CD4-positive, alpha-beta T cell treated with Interleukin-21 for 1 hour (primary cell): Measurements from ENCODE around the gene ANO3.

ENCODE experiments used
- DNase-seq: peaks from one replicate; pipeline ENCODE4 v3.0.0-alpha.2; 2020

The ANO3 gene

GRCh38 chr11:26649884-26650283 lies 318.0 kb downstream of the ANO3 start:
- no peak for DNase-seq

DNA sequence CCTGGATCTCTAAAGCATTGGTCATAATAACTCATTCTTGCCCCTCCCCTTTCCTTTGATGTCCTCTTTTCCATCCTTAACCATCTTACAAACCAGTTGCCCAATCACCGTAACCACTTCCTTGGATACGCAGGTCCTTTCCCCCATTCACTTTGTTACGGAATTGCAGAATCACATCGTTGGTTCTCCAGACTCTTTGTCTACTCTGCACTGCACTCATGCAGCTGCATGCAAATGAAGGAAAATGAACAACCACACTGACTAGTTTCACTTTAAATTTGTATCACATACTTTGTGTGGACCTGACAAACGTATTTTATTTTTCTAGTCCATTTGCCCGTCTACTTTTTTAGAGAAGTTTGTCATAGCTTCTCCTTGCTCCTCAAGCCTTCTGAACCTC lies 320.0 kb downstream of the ANO3 start:
- no peak for DNase-seq

GRCh38 chr11:26655287-26655686 lies 323.4 kb downstream of the ANO3 start:
- no peak for DNase-seq

DNA sequence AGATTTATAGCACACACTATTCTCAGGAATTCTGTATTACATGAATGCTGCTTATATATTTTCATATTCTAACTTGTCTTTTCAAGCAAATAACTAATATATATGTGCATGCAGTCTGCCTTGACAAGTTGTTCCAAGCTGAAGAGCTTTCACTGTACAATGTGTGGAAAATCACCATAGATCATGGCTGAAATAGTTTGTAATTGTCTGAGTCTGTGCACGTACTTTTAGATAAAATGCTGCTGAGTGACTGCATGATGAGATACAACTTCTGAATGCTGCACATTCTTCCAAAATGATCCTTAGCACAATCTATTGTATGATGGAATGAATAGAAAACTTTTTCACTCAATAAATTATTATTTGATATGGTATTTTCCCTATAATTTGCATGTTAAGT lies 331.0 kb downstream of the ANO3 start:
- no peak for DNase-seq

DNA sequence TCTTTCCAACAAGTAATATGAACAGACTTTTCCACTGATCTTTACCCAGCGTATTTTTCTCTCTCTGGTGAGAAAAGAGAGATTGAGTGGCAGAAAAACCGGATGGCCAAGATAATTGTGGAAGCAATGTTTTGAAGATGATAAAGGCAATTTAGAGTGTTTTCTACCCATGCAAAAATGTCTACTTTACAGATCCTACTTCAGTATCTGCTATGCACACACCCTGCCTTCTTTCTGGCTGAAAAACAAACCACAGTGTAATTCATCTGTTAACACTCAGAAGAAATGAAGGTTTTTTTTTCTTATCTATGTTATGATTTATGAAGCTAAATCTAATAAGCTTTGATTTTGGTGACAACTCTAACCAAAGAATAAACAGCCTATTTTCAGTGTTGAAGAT lies 333.1 kb downstream of the ANO3 start:
- DNase-seq, result no peak

- DNase-seq, result no peak
These were observed 334.0 kb downstream of the ANO3 start for GRCh38 chr11:26665946-26666345.

- no peak for DNase-seq
These were observed 343.5 kb downstream of the ANO3 start for GRCh38 chr11:26675233-26675928.

DNA sequence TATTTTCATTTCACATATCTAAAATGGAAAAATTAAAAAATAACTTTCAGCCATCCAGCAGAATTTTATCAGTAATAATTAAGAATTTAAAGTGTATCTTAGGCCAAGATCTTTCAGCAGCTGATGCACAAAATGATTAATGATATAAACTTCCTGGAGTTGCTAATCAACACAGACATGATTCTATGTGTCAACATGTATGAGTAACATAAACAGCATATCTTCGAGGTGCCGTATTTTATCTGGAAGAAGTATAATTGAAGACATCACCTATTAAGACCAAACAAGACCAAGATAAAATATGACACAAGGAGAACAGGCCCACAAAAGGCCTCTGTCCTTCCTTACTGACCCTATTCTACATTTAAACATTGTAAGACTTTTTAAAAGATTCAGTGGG lies 344.7 kb downstream of the ANO3 start:
- DNase-seq, result no peak

DNA sequence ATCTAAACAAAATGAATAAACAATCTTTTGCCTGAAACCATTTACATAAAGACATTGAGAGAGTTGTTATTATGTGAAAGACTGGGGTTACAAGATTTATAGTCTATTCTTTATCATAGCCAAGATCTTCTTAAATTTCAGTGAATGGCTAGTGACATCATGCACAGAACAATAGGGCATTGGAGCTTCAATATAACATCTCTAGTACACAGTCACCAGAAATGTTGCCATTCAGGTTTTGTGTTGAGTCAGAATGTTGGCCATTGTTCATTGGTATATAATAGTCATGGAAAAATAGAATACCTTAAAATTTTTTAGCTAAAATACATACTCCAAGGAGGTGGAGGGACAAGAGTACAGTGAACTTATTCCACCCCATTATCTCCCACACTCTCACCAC lies 345.6 kb downstream of the ANO3 start:
- DNase-seq, result no peak

GRCh38 chr11:26687351-26687750 lies 355.4 kb downstream of the ANO3 start:
- no peak for DNase-seq

DNA sequence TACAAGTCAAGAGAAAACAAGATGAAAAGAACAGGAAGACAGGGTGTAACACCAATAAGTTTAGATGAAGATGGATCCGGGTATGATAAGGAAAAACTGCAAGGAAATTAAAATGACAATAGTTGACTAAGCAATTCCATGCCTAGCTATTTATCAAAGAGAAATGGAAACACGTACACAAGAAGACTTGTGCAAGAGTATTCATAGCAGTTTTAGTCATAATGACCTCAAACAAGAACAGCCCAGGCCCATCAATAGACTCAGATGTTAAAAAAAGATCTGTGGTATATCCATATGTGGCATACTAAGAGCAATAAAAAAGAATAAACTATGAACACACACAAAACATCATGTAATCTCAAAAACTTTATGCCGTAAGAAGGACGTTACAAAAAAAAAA lies 356.8 kb downstream of the ANO3 start:
- DNase-seq, result no peak

- DNase-seq, result no peak
These were observed 364.4 kb downstream of the ANO3 start for GRCh38 chr11:26696330-26696729.

- no peak for DNase-seq
These were observed 366.3 kb downstream of the ANO3 start for GRCh38 chr11:26698224-26698623.

DNA sequence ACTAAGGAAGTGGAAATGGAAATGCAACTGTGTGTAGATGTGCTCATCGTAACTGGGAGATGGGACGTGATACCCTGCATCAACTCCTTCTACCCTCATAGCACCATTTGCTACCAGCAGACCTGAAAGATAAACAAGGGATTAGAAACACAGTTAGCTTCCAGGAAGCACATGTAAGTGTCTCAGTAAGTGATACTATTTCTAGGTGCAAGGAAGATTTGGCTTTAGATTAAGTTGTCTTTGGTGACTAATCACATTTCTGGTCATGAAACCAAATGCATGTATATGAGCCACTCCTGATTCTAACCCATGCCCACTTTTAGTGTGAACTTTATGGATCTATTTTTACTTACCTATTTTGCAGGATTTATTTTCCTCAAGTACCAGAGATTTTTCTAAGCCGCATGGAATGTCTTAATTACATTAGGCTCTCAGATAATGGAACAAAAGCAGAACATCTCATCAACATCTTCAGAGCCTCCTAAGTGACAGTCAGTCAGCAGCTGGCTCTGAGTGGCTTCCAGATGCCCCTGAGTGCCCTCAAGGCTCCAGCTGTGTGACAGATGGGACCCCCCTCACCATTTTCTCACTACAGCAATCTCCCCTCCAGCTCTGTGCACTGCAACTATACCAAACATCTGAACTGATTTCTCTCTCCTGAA lies 368.8 kb downstream of the ANO3 start:
- no peak for DNase-seq

GRCh38 chr11:26702406-26702805 lies 370.5 kb downstream of the ANO3 start:
- DNase-seq, result no peak

- no peak for DNase-seq
These were observed 371.7 kb downstream of the ANO3 start for GRCh38 chr11:26703411-26704191.

- DNase-seq, result no peak
These were observed 372.3 kb downstream of the ANO3 start for GRCh38 chr11:26704249-26704648.

- DNase-seq, result no peak
These were observed 374.3 kb downstream of the ANO3 start for GRCh38 chr11:26706181-26706580.

DNA sequence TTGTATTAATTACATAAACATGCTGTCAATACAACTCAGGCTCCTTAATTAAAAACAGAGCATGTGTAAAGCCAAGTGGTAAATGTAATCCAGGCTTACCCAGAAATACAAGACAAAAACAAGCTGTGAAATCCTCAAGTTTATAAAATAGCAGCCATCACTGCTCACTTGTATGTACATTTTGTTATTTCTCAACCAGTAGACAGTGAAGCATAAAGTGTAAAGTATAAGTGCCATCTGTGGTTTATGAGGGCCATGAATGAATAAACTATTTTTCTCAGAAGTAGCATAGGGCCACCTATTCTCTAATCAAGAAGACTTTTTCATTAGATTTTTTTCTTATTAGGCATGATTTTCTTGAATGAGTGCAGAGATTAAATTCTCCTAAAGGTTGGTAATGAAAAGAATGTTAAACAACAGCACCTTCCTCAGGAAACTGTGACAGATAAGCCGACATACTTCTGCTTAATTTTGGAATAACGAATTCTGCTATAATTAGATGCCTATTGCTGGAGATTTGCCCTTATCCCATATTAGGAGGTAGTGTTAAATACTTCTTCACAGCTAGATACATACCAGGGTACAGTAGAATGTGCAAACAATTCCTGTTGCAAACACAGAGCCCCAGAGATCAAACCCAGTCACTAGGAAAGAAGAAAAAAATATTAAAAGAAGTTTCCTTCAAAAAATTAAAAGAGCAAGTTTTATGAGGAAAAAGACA lies 377.0 kb downstream of the ANO3 start:
- DNase-seq, result no peak

GRCh38 chr11:26710489-26710888 lies 378.6 kb downstream of the ANO3 start:
- no peak for DNase-seq

GRCh38 chr11:26712497-26712896 lies 380.6 kb downstream of the ANO3 start:
- DNase-seq, result no peak
